Ovary (tissue), 3 donors: ENCODE results near the gene ARHGAP23.
"Not testable (repeated sequence)": the region's sequence is repeated elsewhere in the genome, so short reads cannot be mapped to it uniquely, and the experiment has no call there.

Experiments
- EP300 ChIP-seq: sonication (generic); formaldehyde crosslinking; IDR thresholded peaks from one replicate; pipeline ENCODE4 v1.6.1; 2017; ENCODE audit warnings: antibody characterized with exemption
- POLR2A ChIP-seq: fragments of 450-650 bp; IDR thresholded peaks from one replicate; pipeline ENCODE4 v1.6.1; 2017; ENCODE audit warnings: antibody characterized with exemption, mild to moderate bottlenecking, moderate library complexity
- TF ChIP-seq, protein P1 (sequence below), 3 donors: fragments of 450-650 bp in 2 of 3; fragments of 200-600 bp in 1 of 3; IDR thresholded peaks; one replicate each; pipeline versions ENCODE4 v1.5.1 to v1.8.0; 2016 to 2022; ENCODE audit warnings: antibody characterized with exemption in 3 of 3, mild to moderate bottlenecking in 1 of 3
- donor health status: DM: no; HTN: no; CAD: no.

DNA sequence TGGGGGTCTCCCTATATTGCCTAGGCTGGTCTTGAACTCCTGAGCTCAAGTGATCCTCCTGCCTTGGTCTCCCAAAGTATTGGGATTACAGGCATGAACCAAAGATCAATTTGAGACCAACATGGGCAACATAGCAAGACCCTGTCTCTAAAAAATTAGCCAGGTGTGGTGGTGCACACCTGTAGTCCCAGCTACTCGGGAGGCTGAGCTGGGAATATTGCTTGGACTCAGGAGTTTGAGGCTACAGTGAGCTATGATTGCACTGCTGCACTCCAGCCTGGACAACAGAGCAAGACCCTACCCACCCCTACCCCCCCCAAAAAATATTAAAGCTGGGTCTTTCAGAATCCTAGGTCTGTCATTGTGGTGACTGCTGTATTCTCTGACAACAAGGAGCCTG lies 9.0 kb downstream of the ARHGAP23 start:
- TF ChIP-seq, protein P1, sequence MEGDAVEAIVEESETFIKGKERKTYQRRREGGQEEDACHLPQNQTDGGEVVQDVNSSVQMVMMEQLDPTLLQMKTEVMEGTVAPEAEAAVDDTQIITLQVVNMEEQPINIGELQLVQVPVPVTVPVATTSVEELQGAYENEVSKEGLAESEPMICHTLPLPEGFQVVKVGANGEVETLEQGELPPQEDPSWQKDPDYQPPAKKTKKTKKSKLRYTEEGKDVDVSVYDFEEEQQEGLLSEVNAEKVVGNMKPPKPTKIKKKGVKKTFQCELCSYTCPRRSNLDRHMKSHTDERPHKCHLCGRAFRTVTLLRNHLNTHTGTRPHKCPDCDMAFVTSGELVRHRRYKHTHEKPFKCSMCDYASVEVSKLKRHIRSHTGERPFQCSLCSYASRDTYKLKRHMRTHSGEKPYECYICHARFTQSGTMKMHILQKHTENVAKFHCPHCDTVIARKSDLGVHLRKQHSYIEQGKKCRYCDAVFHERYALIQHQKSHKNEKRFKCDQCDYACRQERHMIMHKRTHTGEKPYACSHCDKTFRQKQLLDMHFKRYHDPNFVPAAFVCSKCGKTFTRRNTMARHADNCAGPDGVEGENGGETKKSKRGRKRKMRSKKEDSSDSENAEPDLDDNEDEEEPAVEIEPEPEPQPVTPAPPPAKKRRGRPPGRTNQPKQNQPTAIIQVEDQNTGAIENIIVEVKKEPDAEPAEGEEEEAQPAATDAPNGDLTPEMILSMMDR (IDR thresholded peaks at IDR 0.05) = not testable (repeated sequence)
- TF ChIP-seq POLR2A, EP300: not testable (repeated sequence)
